Adrenal gland (tissue), 19 donors: ENCODE measurements around the gene LMCD1. TPM values are rescaled to one million over a fixed set of nuclear protein-coding genes. Genes with fewer than 3 reads are reported as not detected.
A peak's percentile ranks its signal among the peaks of the same experiment; 100 is the strongest.

Experiments
- DNase-seq, 7 donors: peaks; one replicate each; pipeline ENCODE4 v3.0.0-alpha.2; 2019 to 2020
- H3K27ac ChIP-seq, 5 donors: fragments of 200-600 bp; sonication (generic) in 4 of 5; 1 replicate in 3 of 5; 2 replicates in 2 of 5; pipeline versions ENCODE4 v1.5.1 to v1.8.0; 2016 to 2020; ENCODE audit warnings: mild to moderate bottlenecking in 1 of 5
- H3K27me3 ChIP-seq: fragments of 200-600 bp; 2 replicates; pipeline ENCODE4 v1.8.0; 2021
- H3K36me3 ChIP-seq, 2 donors: fragments of 200-600 bp; replicated peaks in 1 of 2; 1 replicate in 1 of 2; 2 replicates in 1 of 2; pipeline versions ENCODE4 v1.5.1 to v1.8.0; 2018 to 2022
- H3K4me1 ChIP-seq, 2 donors: fragments of 200-600 bp; replicated peaks in 1 of 2; 1 replicate in 1 of 2; 2 replicates in 1 of 2; pipeline versions ENCODE4 v1.5.1 to v1.8.0; 2018 to 2021
- H3K4me3 ChIP-seq, 4 donors: fragments of 200-600 bp; sonication (generic) in 3 of 4; one replicate each; pipeline ENCODE4 v1.5.1; 2016 to 2018
- H3K9me3 ChIP-seq, 3 donors: fragments of 200-600 bp; sonication (generic) in 1 of 3; replicated peaks in 1 of 3; 1 replicate in 2 of 3; 2 replicates in 1 of 3; pipeline versions ENCODE4 v1.5.1 to v1.8.0; 2016 to 2021
- POLR2A ChIP-seq, 2 donors: fragments of 450-650 bp; IDR thresholded peaks; one replicate each; pipeline ENCODE4 v1.6.1; 2017; ENCODE audit warnings: antibody characterized with exemption in 2 of 2, mild to moderate bottlenecking in 2 of 2, moderate library complexity in 1 of 2
- WGBS, 4 donors: extraction: QIAGEN DNeasy Blood & Tissue Kit in 2 of 4; methylation state at CpG; one replicate each; pipeline versions ENCODE4 v1.1.5 to v1.1.7; 2013 to 2017; 5-methylcytosine and 5-hydroxymethylcytosine counted together
- intact Hi-C, 2 donors: fragments of 100-400 bp; cut with DNase I; formaldehyde crosslinking; loops; one replicate each; pipeline versions ENCODE4 v1.14.1 to v1.15.0; 2022 to 2023
- long read RNA-seq, 10 donors: library from polyadenylated mRNA in 3 of 10; unstranded in 2 of 10; stranded (forward) in 1 of 10; transcript quantifications; one replicate each; pipeline ENCODE4 v2.0.0 and lab custom pipeline, GENCODE V29; 2021 to 2026
- polyA plus RNA-seq, 3 donors: library from polyadenylated mRNA; stranded (reverse); fragments of 200-250 nt in 2 of 3; fragments of 350-450 nt in 1 of 3; fragmentation: Illumina TruSeq in 1 of 3; extraction: RNeasy Lipid Tissue Mini Kit (QIAGEN cat#74804) in 1 of 3; gene quantifications; one replicate each; pipeline ENCODE4 v1.2.3, GENCODE V29; 2013 to 2014
- total RNA-seq, 9 donors: library from RNA; depleted of rRNA in 4 of 9; stranded (reverse); fragments of >200 nt in 4 of 9; fragments of 120-200 nt in 1 of 9; fragmentation: NEBNext Ultra II Directional in 1 of 9; extraction: Animal tissue kit (Norgen Biotek cat#: 25700) in 1 of 9; gene quantifications; one replicate each; pipeline versions ENCODE4 v1.1.0 to v1.2.4, GENCODE V29; 2013 to 2023
- TF ChIP-seq, protein P1 (sequence below), 6 experiments: fragments of 450-650 bp in 4 of 6; fragments of 200-600 bp in 2 of 6; sonication (generic) in 1 of 6; IDR thresholded peaks; 1 replicate in 5 of 6; 2 replicates in 1 of 6; pipeline versions ENCODE4 v1.5.1 to v1.8.0; 2016 to 2021; ENCODE audit warnings: antibody characterized with exemption in 6 of 6, mild to moderate bottlenecking in 2 of 6, moderate library complexity in 1 of 6
- donor health status: healthy with polysubstance abuse.
- donor health status: Bipolar disorder and iron deficiency.
- donor health status: DM: yes; HTN: yes; CAD: no.
- donor health status: DM: no; HTN: no; CAD: no.
- donor health status: DM: no; HTN: no; CAD: no.
- donor health status: DM: yes; HTN: yes; CAD: no.

LMCD1 gene, protein sequence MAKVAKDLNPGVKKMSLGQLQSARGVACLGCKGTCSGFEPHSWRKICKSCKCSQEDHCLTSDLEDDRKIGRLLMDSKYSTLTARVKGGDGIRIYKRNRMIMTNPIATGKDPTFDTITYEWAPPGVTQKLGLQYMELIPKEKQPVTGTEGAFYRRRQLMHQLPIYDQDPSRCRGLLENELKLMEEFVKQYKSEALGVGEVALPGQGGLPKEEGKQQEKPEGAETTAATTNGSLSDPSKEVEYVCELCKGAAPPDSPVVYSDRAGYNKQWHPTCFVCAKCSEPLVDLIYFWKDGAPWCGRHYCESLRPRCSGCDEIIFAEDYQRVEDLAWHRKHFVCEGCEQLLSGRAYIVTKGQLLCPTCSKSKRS
- total RNA-seq (10 to 100 TPM in 7 of 9 donors, 1 to 10 TPM in 2; 4.8 to 26.5 (median 19.3) TPM), polyA plus RNA-seq (10 to 100 TPM in 2 of 3 donors, 1 to 10 TPM in 1; 7.0 to 23.9 (median 10.4) TPM)
- long read RNA-seq, donor 1, partial matches to known transcripts = 0 of 1 reads
- long read RNA-seq, donor 1, other reads (novel, unspliced or antisense) = 0 of 1 reads
- long read RNA-seq, donor 2, full-length matches to known transcripts = 4 of 4 reads
- long read RNA-seq, donor 2, partial matches to known transcripts = 0 of 4 reads
- long read RNA-seq, donor 2, other reads (novel, unspliced or antisense) = 0 of 4 reads
- long read RNA-seq, donor 3, full-length matches to known transcripts = 2 of 2 reads
- long read RNA-seq, donor 3, partial matches to known transcripts = 0 of 2 reads
- long read RNA-seq, donor 3, other reads (novel, unspliced or antisense) = 0 of 2 reads
- long read RNA-seq, donor 4, full-length matches to known transcripts = 6 of 10 reads
- long read RNA-seq, donor 4, partial matches to known transcripts = 2 of 10 reads
- long read RNA-seq, donor 4, other reads (novel, unspliced or antisense) = 2 of 10 reads
- long read RNA-seq, donor 5, full-length matches to known transcripts = 32 of 32 reads
- long read RNA-seq, donor 5, partial matches to known transcripts = 0 of 32 reads
- long read RNA-seq, donor 5, other reads (novel, unspliced or antisense) = 0 of 32 reads
- long read RNA-seq, donor 6, full-length matches to known transcripts = 9 of 10 reads
- long read RNA-seq, donor 6, partial matches to known transcripts = 1 of 10 reads
- long read RNA-seq, donor 6, other reads (novel, unspliced or antisense) = 0 of 10 reads
- long read RNA-seq, donor 7, full-length matches to known transcripts = 2 of 2 reads
- long read RNA-seq, donor 7, partial matches to known transcripts = 0 of 2 reads
- long read RNA-seq, donor 7, other reads (novel, unspliced or antisense) = 0 of 2 reads
- long read RNA-seq, donor 8, full-length matches to known transcripts = 6 of 6 reads
- long read RNA-seq, donor 8, partial matches to known transcripts = 0 of 6 reads
- long read RNA-seq, donor 8, other reads (novel, unspliced or antisense) = 0 of 6 reads
- long read RNA-seq, donor 9, full-length matches to known transcripts = 1 of 1 reads
- long read RNA-seq, donor 9, partial matches to known transcripts = 0 of 1 reads
- long read RNA-seq, donor 9, other reads (novel, unspliced or antisense) = 0 of 1 reads
- long read RNA-seq, donor 10, full-length matches to known transcripts = 5 of 5 reads
- long read RNA-seq, donor 10, partial matches to known transcripts = 0 of 5 reads
- long read RNA-seq, donor 10, other reads (novel, unspliced or antisense) = 0 of 5 reads

DNA sequence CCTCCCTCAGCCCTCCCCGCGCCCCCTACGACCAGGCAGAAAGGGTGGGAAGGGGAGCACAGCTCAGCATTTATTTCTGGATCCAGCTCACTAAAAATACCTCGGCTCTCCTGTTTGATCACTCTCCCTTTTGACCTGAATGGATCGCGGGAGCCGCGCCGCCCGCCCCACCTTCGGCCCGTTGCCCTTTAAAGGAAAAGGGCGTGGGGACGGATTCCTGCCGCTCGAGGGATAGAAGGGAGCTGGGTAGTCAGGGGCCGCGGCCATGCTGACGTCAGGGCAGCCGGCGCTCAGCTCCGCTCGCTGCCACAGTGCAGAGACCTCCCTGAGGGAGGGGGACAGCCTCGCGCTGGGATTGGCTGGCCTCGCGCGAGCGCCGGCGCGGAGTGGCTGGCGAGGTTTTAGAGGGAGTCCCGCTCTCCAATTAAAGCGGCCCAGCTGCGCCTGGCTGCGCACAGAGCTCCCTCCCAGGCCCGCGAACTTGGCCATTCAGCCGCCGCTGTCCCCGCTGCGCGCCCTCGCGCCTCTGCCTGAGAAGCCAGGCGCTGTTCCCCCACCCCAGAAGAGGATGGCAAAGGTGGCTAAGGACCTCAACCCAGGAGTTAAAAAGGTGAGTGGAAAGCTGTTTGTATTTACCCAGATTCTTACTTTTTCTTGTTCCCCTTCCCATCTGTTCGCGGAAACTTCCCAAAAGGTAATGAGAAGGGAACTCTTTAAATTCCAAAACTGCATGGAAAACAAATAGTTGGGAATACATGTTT lies at the start of gene LMCD1:
Gene LMCD1 (plus strand): TSS at position 453 of the 761 bp plus-strand sequence. CDS start 116 bp downstream, at position 569.
- H3K36me3 ChIP-seq = no peaks in the 10 kb centered on the region
- WGBS, 4 donors = 1 to 5% (median 2%) methylated on average over 16 to 49 of the region's 49 CpGs
- peak; percentile 35 to 62 for TF ChIP-seq POLR2A (IDR thresholded peaks at IDR 0.05)
- TF ChIP-seq, protein P1, sequence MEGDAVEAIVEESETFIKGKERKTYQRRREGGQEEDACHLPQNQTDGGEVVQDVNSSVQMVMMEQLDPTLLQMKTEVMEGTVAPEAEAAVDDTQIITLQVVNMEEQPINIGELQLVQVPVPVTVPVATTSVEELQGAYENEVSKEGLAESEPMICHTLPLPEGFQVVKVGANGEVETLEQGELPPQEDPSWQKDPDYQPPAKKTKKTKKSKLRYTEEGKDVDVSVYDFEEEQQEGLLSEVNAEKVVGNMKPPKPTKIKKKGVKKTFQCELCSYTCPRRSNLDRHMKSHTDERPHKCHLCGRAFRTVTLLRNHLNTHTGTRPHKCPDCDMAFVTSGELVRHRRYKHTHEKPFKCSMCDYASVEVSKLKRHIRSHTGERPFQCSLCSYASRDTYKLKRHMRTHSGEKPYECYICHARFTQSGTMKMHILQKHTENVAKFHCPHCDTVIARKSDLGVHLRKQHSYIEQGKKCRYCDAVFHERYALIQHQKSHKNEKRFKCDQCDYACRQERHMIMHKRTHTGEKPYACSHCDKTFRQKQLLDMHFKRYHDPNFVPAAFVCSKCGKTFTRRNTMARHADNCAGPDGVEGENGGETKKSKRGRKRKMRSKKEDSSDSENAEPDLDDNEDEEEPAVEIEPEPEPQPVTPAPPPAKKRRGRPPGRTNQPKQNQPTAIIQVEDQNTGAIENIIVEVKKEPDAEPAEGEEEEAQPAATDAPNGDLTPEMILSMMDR (IDR thresholded peaks at IDR 0.05) = peak in 4 of 6 experiments; percentile 8 to 49 (median 26)
- H3K4me1 ChIP-seq = peaks cover 9 to 55% of the 10 kb centered on the region in 2 donors
- peak within 1 kb of the TSS in 3 of 4 donors; percentile 23 to 60 (median 44) for H3K4me3 ChIP-seq
- H3K27me3 ChIP-seq = no peaks in the 10 kb centered on the region
- H3K27ac ChIP-seq = peak within 1 kb of the TSS in 3 of 5 donors; percentile 24 to 82 (median 79)
- no peaks in the 10 kb centered on the region for H3K9me3 ChIP-seq
- DNase-seq = peak; percentile 94 to 97 (median 96)
- intact Hi-C loops = no loop called here

DNA sequence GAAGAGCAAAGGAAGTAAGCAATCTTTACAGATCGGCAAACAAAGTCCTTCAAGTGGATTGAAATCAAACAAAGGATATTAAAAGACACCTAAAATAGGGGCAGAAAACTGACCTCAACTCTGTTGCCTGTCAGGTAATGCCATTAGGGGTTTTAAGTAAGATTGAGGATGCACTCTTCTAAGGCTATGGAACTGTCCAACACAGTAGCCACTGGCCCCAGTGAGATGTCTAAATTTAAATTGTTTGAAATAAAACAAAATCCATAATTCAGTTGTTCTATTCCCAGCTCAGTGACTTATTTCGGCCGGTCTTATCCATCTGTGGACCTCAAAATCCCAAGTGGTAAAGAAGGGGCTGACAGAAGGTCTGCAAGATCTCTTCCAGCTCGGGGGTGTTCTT lies 49.5 kb upstream of the LMCD1 start:
- Histone ChIP-seq H3K27ac (no peak overlapping the region), H3K9me3 (no peaks in the 10 kb centered on the region), H3K4me3 (no peak overlapping the region), H3K27me3 (no peaks in the 10 kb centered on the region), H3K4me1 (peaks cover 0 to 4% of the 10 kb centered on the region in 2 donors), H3K36me3 (no peaks in the 10 kb centered on the region)
- WGBS, 4 donors = 87 to 96% (median 94%) methylated on average over 4 of the region's 4 CpGs
- DNase-seq = no peak
- TF ChIP-seq POLR2A (IDR thresholded peaks at IDR 0.05) = no peak
- TF ChIP-seq, protein P1 (IDR thresholded peaks at IDR 0.05) = no peak
- intact Hi-C loops = no loop called here

DNA sequence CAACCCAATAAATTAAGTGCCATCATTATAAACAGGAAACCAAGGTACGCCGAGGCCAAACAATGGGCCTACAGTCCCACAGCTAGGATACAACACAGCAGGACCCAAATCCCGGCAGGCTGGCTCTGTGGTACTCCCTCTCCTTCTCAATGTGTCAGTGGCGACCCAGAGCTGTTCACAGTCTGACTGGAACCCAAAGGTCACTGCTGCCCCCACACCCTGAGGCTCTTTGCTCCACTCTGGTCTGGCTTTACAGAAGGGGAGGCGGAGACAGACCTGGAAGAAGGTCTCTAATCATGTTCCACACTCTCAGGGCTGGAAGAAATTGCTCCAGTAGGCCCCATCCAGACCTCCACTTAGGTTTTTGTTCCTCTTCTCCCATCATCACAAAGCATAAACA lies 48.5 kb upstream of the LMCD1 start:
- Histone ChIP-seq H3K4me3 (no peak overlapping the region), H3K36me3 (no peaks in the 10 kb centered on the region), H3K9me3 (no peaks in the 10 kb centered on the region), H3K27me3 (no peaks in the 10 kb centered on the region), H3K4me1 (peaks cover 0 to 4% of the 10 kb centered on the region in 2 donors), H3K27ac (no peak overlapping the region)
- TF ChIP-seq, protein P1 (IDR thresholded peaks at IDR 0.05) = no peak
- TF ChIP-seq POLR2A (IDR thresholded peaks at IDR 0.05) = no peak
- intact Hi-C loops = no loop called here
- 91 to 98% (median 96%) methylated on average over 5 of the region's 5 CpGs for WGBS, 4 donors
- DNase-seq = no peak
